NCI-H2227 (cell line): ENCODE results near the gene LCN6.

Source experiments
- DNase-seq: peaks from one replicate; lab custom pipeline; 2025; ENCODE audit not compliant: unreplicated experiment; lab: John Stamatoyannopoulos, UW

Gene LCN6

DNA sequence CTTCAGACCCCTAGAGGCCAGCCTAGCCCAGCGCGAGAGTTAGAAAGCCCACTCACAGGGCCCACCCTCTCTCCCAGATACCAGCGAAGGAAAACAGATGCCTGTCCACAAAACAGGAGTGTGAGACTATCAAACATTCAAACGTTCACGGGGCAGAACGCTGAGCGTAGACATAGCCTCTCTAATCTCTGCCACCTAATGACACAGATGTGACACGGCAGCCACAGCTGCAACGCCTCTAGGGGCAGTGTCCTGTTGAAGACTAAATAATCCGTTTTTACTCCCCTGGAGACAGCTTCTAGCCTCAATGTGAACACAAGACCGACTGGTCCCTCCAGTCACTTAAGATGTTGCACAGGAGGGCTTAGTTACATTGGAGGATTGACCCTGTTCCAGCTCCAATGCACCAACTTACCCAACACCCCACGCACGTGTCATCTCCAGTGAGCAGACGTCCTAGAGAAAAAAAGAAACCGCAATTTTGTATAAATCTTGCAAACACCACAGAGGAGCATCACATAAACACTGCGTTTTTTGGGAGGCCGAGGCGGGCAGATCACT is 21.6 kb downstream of the LCN6 start:
- DNase-seq = no peak

DNA sequence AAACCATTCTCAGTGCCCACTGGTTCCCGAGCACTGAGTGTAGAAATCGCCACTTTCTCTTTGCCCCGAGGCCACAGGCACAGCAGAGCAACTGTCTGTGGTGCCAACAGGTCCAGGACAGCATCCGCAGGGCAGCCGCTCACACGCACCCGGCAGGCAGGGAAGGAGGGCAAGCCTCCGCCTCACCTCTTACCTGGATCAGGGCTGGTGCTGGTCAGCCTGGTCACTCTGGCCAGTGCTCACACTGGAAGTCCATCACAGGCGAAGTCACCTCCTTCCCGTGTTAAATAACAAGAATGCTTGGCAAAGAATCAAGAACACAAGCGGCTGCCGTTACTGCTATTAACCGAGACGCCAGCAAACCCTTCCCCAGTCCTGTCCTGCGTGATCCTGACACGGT is 22.2 kb downstream of the LCN6 start:
- DNase-seq = no peak

DNA sequence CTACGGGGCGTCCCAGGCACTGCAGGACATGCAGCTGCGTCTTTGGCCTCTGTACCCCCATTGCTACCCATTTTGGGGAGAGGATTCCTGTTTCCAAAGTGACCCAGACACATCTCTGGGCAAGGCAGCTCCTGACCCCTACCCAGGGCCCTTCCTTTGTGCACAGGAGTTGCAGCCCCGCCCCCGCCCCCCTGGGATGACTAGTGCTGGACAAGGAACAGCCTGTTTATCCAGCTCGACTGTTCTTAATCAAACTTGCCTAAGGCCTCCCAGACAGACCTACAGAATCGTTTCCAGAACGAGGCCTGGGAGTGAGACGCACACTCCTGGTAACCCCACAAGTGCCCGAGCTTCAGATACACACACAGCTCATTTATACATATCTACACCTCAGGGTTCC is 22.7 kb downstream of the LCN6 start:
- DNase-seq = no peak

DNA sequence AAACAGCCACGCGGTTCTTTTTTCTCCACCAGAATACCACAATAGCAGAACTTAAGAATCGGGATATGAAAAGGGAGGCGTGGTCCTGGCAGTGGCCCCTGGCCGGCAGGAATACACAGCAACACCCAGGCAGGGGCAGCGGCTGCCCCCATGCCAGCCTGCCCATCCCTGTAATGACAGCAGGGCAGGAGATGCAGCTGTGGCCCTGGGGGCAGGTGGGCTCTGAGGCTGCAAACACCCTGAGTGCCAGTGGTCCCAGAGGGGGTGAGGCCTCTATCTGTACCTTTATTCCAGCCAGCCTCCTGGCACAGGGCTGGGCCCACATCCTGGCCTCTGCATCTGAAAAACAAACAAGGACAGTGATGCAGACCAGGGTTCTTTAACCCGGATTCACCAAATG is 23.6 kb downstream of the LCN6 start:
- no peak for DNase-seq

DNA sequence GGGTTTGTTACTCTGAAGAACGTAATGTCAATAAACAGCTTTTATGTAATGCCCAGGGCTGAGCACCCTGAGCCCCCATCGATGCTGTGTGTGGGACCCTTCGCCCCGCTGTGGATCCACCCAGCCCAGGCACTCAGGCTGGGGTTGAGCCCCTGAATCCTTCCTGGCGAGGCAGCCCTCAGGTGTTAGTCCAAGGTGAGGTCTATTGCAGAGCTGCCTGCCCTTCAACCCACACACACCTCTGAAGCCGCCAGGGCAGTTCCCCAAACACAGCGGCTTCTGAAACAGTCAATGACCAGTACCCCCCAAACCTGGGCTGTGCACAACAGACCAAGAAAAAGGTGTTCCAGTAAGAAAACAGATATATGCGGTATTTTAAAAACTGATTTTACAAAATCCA is 24.3 kb downstream of the LCN6 start:
- no peak for DNase-seq

DNA sequence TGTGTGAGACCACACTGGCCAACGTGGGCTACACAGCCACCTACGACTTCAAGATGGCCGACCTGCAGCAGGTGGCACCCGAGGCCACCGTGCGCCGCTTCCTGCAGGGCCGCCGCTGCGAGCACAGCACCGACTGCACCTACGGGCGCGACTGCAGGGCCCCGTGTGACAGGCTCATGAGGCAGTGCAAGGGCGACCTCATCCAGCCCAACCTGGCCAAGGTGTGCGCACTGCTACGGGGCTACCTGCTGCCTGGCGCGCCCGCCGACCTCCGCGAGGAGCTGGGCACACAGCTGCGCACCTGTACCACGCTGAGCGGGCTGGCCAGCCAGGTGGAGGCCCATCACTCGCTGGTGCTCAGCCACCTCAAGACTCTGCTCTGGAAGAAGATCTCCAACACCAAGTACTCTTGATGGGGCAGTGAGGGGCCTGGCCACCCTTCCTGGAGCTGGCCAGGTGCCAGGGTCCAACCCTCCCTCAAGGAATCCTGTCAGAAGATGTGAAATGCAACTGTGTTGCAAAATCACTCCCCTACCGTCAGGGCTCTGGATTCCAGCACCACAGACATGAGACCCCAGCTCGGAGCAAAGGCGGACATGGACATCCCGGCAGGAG is 24.9 kb downstream of the LCN6 start:
- DNase-seq = no peak

DNA sequence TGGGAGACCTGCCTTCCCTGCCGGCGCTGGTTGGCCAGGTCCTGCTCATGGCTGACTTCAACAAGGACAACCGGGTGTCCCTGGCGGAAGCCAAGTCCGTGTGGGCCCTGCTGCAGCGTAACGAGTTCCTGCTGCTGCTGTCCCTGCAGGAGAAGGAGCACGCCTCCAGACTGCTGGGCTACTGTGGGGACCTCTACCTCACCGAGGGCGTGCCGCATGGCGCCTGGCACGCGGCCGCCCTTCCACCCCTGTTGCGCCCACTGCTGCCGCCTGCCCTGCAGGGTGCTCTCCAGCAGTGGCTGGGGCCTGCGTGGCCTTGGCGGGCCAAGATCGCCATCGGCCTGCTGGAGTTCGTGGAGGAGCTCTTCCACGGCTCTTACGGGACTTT is 25.4 kb downstream of the LCN6 start:
- no peak for DNase-seq

DNA sequence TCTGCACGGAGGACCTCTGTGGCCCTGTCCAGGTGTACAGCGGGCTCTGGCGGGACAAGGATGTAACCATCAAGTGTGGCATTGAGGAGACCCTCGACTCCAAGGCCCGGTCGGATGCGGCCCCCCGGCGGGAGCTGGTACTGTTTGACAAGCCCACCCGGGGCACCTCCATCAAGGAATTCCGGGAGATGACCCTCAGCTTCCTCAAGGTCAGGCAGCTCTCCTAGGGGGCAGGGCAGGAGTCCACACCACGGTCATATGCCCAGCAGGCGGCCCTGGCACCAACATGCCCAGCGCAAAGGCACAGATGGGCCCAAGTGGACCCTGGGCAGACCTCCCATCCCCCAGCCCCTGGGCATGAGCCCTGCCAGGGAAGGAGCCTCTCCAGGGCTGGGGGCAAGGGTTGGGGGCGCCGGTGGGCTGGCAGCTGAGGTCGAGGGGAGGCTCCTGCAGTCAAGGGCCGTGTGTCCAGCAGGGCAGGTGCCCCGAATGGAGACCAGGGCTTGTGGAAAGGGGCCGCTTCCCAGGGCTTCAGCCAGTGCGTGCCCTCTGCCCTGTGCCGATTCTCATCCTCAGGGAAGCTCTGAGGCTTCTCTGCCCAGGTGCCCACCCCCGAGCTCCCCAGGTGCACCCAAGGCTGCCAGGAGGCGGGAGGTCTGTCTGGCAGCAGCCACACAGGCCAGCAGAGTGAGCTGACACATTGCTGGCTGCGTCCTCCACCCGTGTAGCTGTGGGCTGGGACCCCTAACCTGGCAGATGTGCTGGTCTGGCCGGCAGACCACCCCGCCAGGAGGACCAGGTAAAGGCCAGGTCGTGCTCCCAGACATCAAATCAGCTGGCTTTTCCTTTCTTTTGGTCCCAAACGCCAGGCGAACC is 26.0 kb downstream of the LCN6 start:
- no peak for DNase-seq

DNA sequence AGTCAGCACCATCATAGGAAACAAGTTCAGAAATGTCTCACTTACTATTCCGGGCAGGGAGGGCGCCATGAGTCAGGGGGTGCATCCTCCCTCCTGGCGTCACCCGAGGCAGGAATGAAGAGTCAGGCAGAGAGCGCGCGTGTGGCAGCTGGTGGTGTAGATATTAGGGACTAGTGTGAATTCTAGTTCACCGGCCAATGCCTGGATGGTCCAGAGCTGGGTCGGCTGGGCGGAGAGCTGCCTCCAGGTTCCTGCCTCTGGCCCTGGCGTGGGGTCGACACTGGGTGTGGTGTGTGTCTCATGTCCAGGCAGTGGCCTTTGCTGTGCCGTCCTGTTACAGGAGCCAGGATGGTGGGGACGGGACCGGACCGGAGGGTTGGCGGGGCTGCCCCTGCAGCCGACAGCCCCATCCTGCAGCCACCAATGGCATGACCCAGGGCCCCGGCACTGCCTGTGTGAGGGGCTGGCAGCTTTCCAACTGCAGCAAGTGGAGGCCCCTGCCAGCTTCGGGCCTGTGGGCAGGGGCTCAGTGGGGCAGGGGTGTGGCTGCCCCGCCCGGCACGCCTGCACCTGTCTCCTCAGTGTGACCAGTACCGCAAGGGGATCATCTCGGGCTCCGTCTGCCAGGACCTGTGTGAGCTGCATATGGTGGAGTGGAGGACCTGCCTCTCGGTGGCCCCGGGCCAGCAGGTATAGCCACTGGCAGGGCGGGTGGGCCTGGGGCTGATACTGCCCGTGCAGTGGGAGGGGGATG is 26.8 kb downstream of the LCN6 start:
- DNase-seq = no peak

DNA sequence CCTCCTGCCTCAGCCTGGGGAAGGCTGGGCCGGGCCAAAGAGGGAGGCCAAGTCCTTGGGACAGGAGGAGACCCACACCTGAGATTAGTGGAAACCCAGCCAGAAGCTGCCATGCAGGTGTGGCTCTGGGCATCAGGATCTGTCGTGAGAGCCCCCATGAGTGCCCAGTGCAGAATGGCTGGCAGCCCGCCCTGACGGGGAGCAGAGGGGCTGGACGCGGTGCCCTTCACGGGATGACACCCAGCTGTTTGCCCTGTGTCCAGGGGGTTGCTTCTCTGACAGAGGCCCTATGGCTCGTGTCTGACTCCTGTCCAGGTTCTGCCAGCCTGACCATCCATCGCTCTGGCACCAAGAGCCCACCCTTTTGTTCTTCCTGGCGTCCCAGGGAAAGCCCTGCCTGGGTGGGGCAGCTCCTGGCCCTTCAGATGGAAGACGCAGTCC is 27.4 kb downstream of the LCN6 start:
- no peak for DNase-seq

DNA sequence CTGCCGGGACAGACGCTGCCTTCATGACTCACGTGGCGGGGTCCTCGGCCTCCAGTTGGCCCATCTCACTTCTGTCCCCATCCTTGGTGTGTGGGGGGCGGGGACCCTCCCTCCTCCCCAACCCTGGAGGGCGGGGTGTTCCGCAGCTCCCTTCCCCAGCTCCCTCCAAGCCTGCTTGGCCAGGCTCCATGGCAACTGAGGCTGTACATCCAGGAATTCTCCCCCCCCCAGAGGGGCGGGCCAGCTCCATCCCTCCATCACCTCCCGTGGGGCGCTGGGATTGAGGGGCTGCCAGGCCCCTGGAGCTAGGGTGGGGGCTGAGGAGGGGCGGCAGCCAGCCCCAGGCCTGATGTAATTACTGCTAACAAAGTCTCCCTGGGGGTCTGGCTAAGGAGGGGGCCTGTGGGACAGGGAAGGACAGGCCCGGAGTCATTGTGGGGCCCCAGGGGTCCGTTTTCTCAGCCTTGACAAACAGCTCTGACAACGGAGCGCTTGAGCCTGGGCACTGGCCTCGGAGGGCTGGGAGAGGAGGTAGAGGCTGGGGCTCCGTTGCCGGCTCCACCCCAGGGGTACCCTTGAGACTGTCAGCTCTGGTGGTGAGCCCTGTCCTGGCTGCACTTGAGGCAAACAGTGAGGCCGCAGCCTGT is 28.0 kb downstream of the LCN6 start:
- DNase-seq = peak; percentile 82

DNA sequence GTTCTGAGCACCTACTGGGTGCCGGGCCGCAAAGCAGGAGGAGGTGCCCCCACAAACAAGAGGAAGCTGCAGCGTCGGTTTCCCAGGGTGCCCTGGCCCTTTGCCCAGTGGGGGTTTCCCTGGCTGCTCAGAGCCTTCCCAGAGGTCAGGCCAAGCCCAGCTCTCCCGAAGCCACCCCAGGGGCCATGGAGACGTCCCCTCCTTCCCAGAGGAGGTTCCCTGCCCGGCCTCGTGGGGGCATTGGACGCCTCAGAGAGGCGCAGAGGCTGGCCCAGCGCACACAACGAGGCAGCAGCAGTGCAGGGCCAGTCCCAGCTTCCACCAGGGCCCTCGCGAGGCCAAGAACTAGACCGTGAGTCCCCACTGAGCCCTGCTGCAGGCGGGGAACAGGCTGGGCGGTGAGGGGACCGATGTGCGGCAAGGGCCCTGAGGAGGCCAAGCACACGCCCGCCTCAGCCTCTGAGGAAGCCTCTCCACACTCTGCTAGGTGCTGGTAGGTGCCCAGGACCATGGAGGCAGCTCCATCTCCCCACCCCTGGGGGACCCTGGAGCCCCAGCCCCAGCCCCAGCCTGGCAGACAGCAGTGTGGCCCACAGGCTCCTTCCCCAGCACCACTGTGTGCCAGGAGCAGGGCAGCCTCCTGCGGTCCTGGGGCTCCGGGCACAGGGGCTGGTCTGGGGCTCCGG is 29.0 kb downstream of the LCN6 start:
- DNase-seq = no peak

DNA sequence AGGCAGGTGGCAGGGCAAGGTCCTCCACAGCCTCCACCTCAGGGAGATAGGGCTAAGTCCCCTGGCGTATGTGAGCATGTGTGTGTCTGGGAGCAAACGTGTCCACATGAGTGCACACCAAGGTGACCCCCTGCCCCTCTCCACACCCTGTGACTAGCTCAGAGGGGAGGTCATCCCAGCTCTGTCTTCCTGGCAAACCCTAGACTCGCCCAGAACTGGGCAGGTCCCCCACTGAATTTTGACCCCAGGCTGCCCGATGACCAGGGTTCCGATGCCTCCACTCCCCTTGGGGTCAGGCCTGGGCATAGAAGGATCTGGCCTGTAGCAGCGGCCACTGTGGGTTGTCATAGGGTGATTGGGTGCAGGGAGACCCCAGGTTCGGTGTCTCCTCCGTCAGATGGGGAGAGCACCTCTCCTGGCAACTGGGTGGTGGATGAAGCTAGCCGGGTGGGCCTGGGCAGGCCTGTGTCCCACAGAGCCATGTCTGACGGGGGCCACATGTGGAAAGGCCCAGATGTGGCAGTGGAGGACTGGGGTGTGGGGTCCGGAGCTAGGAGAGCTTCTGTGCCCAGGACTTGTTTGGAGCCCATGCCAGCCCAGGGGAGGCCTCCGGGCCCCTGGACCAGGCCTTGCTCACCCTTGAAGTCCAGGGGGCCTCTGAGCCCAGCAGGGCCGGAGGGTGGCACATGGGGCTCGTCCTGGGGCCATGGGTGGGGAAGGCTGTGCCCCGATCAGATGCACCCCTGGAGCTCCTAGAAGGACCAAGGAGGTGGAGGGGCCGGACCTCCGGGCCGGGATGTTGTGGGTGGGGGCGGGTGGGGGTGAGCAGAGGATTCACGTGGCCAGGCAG is 29.8 kb downstream of the LCN6 start:
- DNase-seq = no peak

DNA sequence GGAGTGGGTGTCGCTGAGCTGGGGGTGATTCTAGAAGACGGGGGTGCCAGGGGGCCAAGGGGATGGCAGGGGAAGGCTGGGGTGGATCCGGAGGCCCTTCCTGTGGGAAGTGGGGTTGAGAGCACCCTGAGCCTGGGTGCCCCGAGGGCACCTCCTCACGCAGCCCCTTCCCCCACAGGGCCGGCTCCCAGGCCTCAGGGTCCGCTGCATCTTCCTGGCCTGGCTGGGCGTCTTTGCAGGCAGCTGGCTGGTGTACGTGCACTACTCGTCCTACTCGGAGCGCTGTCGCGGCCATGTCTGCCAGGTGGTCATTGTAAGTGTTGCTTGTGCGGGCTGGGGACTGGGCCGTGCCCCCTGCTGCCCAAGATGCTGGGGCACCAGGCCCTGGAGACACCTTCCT is 30.9 kb downstream of the LCN6 start:
- DNase-seq = no peak

DNA sequence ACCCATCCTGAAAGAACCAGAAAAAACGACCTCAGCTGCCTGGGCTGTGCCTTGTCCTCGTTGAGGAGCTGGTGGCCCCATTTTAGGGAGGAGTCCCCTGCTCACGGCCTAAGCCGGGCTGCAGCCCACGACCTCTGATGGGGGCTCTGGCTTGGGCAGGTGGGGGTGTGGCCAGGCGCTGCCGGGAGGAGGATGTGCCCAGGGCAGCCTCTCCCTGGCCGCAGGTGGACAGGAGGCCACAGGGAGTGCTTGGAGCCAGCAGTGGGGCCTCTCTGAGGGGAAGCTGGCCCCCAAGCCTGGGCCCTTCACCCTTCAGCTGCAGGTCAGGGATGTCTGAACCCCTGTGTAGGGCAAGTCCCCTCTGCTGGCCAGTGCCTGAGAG is 33.4 kb downstream of the LCN6 start:
- DNase-seq = no peak

DNA sequence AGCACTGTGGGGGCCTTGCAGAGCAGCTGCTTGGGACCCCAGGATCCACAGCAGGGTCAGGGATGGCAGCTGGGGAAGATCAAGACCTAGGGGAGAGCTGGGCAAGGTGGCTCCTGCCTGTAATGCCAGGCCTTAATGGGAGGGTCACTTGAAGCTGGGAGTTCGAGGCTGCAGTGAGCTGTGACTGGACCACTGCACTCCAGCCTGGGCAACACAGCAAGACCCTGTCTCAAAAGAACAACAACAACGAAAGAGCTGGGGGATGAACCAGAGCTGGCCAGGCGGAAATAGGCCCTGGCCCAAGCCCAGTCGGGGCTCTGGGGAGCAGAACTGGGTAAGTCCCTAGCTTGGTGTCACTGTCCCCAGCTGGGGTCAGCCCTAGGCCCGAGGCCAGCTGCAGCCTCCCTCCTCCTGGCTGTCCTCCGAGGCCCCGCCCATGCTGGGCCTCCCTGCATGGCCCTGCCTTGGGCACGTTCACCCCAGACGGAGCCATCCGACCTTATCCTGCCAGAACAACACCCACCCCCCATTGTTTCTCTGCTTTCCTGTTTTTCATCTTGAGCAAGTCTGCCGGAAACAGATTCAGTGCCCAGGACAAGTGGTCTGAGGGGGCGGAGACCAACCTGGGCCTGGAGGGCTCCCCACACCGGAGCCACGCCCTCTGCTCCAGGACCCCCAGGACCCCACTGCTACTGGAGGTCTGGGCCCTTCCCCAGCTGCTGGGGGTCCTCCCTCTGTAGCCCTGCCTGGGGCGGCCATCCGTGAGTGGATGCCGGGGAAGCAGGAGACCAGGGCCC is 34.0 kb downstream of the LCN6 start:
- DNase-seq = no peak

DNA sequence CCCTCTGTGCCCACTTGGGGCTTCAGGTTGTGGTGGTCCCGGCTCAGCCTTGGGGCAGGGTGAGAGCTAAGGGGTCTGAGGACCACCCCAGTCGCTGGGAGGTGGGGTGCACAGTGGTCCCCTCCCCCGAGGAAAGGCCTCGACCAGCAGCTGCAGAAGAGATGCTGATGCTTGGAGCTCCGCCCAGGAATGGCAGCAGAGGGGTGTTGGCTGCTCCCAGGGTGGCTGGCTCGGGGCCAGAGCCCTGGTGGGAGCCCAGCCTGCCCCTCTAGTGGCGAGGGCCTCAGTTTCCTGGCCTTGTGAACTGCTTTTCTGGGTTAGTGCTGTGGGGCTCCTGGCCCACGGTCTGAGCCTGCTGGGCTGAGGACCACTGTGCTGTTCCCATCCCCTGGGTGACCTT is 34.8 kb downstream of the LCN6 start:
- DNase-seq = peak; percentile 24

DNA sequence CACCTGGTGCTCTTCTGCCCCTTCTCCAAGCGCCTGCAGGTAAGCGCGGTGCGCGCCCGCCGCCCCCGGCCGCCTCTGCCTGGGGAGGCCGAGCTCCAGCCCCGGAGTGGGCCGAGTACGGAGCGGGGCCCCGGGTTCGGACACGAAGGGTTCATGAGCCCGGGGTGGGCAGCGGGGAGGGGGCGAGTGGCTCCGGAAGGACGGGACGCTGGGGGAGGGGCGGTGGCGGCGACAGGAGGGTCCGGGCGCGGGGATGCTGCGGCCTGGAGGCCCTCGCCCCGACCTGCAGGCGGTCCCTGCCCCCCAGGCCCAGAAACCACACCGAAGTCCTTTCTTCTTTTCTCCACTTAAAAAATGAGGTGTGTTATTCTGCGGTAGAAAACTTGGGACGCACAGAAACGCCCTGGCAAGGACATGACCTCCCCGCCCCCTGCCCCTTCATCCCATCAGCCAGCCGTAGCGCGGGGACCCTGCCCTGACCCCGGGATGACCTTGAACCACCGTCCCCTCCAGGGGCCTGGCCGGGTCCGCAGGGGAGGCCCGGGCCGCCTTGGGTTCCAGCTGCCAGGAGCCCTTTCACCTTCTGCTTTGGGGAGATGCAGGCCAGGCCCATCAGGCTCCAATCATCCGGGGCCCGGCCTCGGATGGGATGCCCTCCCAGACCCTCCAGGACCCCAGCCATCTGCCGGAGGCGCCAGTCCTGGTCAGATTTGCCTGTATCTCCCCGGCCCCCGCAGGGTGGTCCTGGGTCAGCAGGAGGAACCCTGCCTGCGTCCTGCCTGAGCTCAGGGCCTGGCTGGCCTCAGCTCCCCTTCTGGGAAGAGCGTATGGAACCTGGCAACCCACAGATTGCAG is 35.4 kb downstream of the LCN6 start:
- DNase-seq = no peak
